Mucosa of rectum (tissue), 2 donors: ENCODE results near the gene TREH.

Experiments
- H3K27ac ChIP-seq, 2 donors: one replicate each; pipeline ENCODE4 v1.7.0; 2013; ENCODE audit warnings: inconsistent platforms in 2 of 2, low read depth in 2 of 2, low read length in 2 of 2
- H3K27me3 ChIP-seq, 2 donors: one replicate each; pipeline ENCODE4 v1.7.0; 2013; ENCODE audit warnings: low read length in 2 of 2; ENCODE audit not compliant: control insufficient read depth in 2 of 2, insufficient read depth in 2 of 2
- H3K36me3 ChIP-seq, 2 donors: one replicate each; pipeline ENCODE4 v1.7.0; 2013; ENCODE audit warnings: low read length in 2 of 2; ENCODE audit not compliant: control insufficient read depth in 2 of 2, insufficient read depth in 2 of 2
- H3K4me1 ChIP-seq, 2 donors: one replicate each; pipeline ENCODE4 v1.7.0; 2013; ENCODE audit warnings: low read length in 2 of 2, mild to moderate bottlenecking in 1 of 2; ENCODE audit not compliant: control insufficient read depth in 2 of 2, insufficient read depth in 2 of 2
- H3K4me3 ChIP-seq, 2 donors: one replicate each; pipeline ENCODE4 v1.7.0; 2013; ENCODE audit warnings: low read length in 2 of 2
- H3K9ac ChIP-seq, 2 donors: one replicate each; pipeline ENCODE4 v1.7.0; 2013; ENCODE audit warnings: low read length in 2 of 2, low read depth in 1 of 2, mild to moderate bottlenecking in 1 of 2
- H3K9me3 ChIP-seq, 2 donors: one replicate each; pipeline ENCODE4 v1.7.0; 2013; ENCODE audit warnings: low read length in 2 of 2; ENCODE audit not compliant: control insufficient read depth in 2 of 2
- donor health status: healthy.
- donor health status: Normal muscosa, but diverticular disease.

Gene TREH

GRCh38 chr11:118697346-118697745 is 17.9 kb upstream of the TREH start:
- Histone ChIP-seq H3K36me3 (no peaks in the 10 kb centered on the region), H3K27ac (no peak overlapping the region), H3K9me3 (no peaks in the 10 kb centered on the region), H3K9ac (no peak overlapping the region), H3K27me3 (no peaks in the 10 kb centered on the region), H3K4me1 (peaks cover 0 to 5% of the 10 kb centered on the region in 2 donors), H3K4me3 (no peak overlapping the region)

- Histone ChIP-seq H3K27me3 (no peaks in the 10 kb centered on the region), H3K4me1 (peaks cover 4 to 5% of the 10 kb centered on the region in 2 donors), H3K9me3 (no peaks in the 10 kb centered on the region), H3K36me3 (no peaks in the 10 kb centered on the region), H3K9ac (no peak overlapping the region), H3K4me3 (no peak overlapping the region), H3K27ac (no peak overlapping the region)
These were observed 17.3 kb upstream of the TREH start for GRCh38 chr11:118696673-118697226.

- Histone ChIP-seq H3K4me1 (peaks cover 7% of the 10 kb centered on the region in 2 donors), H3K27ac (no peak overlapping the region), H3K9me3 (no peaks in the 10 kb centered on the region), H3K4me3 (no peak overlapping the region), H3K9ac (no peak overlapping the region), H3K27me3 (no peaks in the 10 kb centered on the region), H3K36me3 (no peaks in the 10 kb centered on the region)
These were observed 15.3 kb upstream of the TREH start for GRCh38 chr11:118694771-118695170.

- Histone ChIP-seq H3K9ac (no peak overlapping the region), H3K4me1 (peaks cover 10% of the 10 kb centered on the region in 2 donors), H3K9me3 (no peaks in the 10 kb centered on the region), H3K4me3 (no peak overlapping the region), H3K27me3 (no peaks in the 10 kb centered on the region), H3K27ac (no peak overlapping the region), H3K36me3 (no peaks in the 10 kb centered on the region)
These were observed 14.7 kb upstream of the TREH start for GRCh38 chr11:118694185-118694584.

- Histone ChIP-seq H3K36me3 (no peaks in the 10 kb centered on the region), H3K4me3 (no peak overlapping the region), H3K27ac (peak overlapping the region in 1 of 2 donors; percentile 9), H3K4me1 (peaks cover 10% of the 10 kb centered on the region in 2 donors), H3K27me3 (no peaks in the 10 kb centered on the region), H3K9me3 (no peaks in the 10 kb centered on the region), H3K9ac (no peak overlapping the region)
These were observed 12.7 kb upstream of the TREH start for GRCh38 chr11:118691926-118692830.

GRCh38 chr11:118690553-118691304 is 11.3 kb upstream of the TREH start:
- Histone ChIP-seq H3K4me3 (no peak overlapping the region), H3K9me3 (no peaks in the 10 kb centered on the region), H3K9ac (no peak overlapping the region), H3K4me1 (peaks cover 10% of the 10 kb centered on the region in 2 donors), H3K27ac (peak overlapping the region in 1 of 2 donors; percentile 9), H3K27me3 (no peaks in the 10 kb centered on the region), H3K36me3 (no peaks in the 10 kb centered on the region)

GRCh38 chr11:118689852-118690552 is 10.6 kb upstream of the TREH start:
- Histone ChIP-seq H3K4me1 (peaks cover 10% of the 10 kb centered on the region in 2 donors), H3K9me3 (no peaks in the 10 kb centered on the region), H3K4me3 (peak overlapping the region; percentile 76 to 80), H3K27ac (peak overlapping the region; percentile 82 to 85), H3K36me3 (no peaks in the 10 kb centered on the region), H3K27me3 (no peaks in the 10 kb centered on the region), H3K9ac (peak overlapping the region; percentile 81 to 83)

GRCh38 chr11:118689503-118689851 is 10.0 kb upstream of the TREH start:
- H3K9ac ChIP-seq = peak overlapping the region in 1 of 2 donors; percentile 26
- H3K36me3 ChIP-seq = no peaks in the 10 kb centered on the region
- peak overlapping the region; percentile 17 to 37 for H3K4me3 ChIP-seq
- H3K27me3 ChIP-seq = no peaks in the 10 kb centered on the region
- H3K4me1 ChIP-seq = peaks cover 10% of the 10 kb centered on the region in 2 donors
- no peak overlapping the region for H3K27ac ChIP-seq
- no peaks in the 10 kb centered on the region for H3K9me3 ChIP-seq

GRCh38 chr11:118688851-118689502 is 9.5 kb upstream of the TREH start:
- peak overlapping the region in 1 of 2 donors; percentile 26 for H3K9ac ChIP-seq

More at GRCh38 chr11:118688851-118689502, 9.5 kb upstream of the TREH start:
- H3K4me3 ChIP-seq = peak overlapping the region in 1 of 2 donors; percentile 37
- no peaks in the 10 kb centered on the region for H3K36me3 ChIP-seq
- H3K4me1 ChIP-seq = peaks cover 10% of the 10 kb centered on the region in 2 donors
- H3K27me3 ChIP-seq = no peaks in the 10 kb centered on the region
- no peak overlapping the region for H3K27ac ChIP-seq
- H3K9me3 ChIP-seq = no peaks in the 10 kb centered on the region
